MG63 (cell line): ENCODE measurements around the gene CORIN. TPM values are rescaled to one million over a fixed set of nuclear protein-coding genes. Genes with fewer than 3 reads are reported as not detected.
A peak's percentile ranks its signal among the peaks of the same experiment; 100 is the strongest.

Source experiments
- DNase-seq: peaks from one replicate; pipeline ENCODE4 v3.0.0-alpha.2; 2020
- H3K27me3 ChIP-seq: fragments of 250-450 bp; sonication (Bioruptor Pico); 2 replicates; pipeline ENCODE4 v1.5.1; 2020; ENCODE audit warnings: mild to moderate bottlenecking, moderate library complexity
- H3K36me3 ChIP-seq: fragments of 250-450 bp; sonication (Bioruptor Pico); 2 replicates; pipeline ENCODE4 v1.5.1; 2020; ENCODE audit warnings: mild to moderate bottlenecking, moderate library complexity
- H3K4me3 ChIP-seq: fragments of 250-450 bp; sonication (Bioruptor Pico); 2 replicates; pipeline ENCODE4 v1.5.1; 2020; ENCODE audit warnings: mild to moderate bottlenecking, moderate library complexity
- H3K9me3 ChIP-seq: fragments of 250-450 bp; sonication (Bioruptor Pico); 2 replicates; pipeline ENCODE4 v1.5.1; 2020; ENCODE audit warnings: mild to moderate bottlenecking, moderate library complexity
- total RNA-seq: library from RNA; depleted of rRNA; stranded (reverse); fragments of >200 nt; shearing (Covaris generic); gene quantifications from 2 replicates; pipeline ENCODE4 v1.2.3, GENCODE V29; 2014; ENCODE audit warnings: low replicate concordance

The CORIN gene
- total RNA-seq, 1 experiment from 2014 or later, result not detected

- no peak for DNase-seq
- Histone ChIP-seq H3K4me3 (no peak overlapping the region), H3K9me3 (no peaks in the 10 kb centered on the region), H3K36me3 (no peaks in the 10 kb centered on the region), H3K27me3 (no peaks in the 10 kb centered on the region)
Observed at GRCh38 chr4:47838445-47838844, 578 bp upstream of the CORIN start.

- H3K36me3 ChIP-seq, result no peaks in the 10 kb centered on the region
- no peaks in the 10 kb centered on the region for H3K27me3 ChIP-seq
- DNase-seq, result peak; percentile 6
- H3K9me3 ChIP-seq, result no peaks in the 10 kb centered on the region
- peak overlapping the region; percentile 46 for H3K4me3 ChIP-seq
Observed at GRCh38 chr4:47837094-47837907, 566 bp downstream of the CORIN start.

GRCh38 chr4:47836641-47837093, 1.2 kb downstream of the CORIN start:
- no peaks in the 10 kb centered on the region for H3K27me3 ChIP-seq
- DNase-seq, result peak; percentile 74
- H3K4me3 ChIP-seq, result peak overlapping the region; percentile 46
- no peaks in the 10 kb centered on the region for H3K36me3 ChIP-seq
- H3K9me3 ChIP-seq, result no peaks in the 10 kb centered on the region

GRCh38 chr4:47835494-47835893, 2.4 kb downstream of the CORIN start:
- Histone ChIP-seq H3K27me3 (no peaks in the 10 kb centered on the region), H3K4me3 (no peak overlapping the region), H3K9me3 (no peaks in the 10 kb centered on the region), H3K36me3 (no peaks in the 10 kb centered on the region)
- DNase-seq, result no peak

GRCh38 chr4:47831026-47831679, 6.7 kb downstream of the CORIN start:
- Histone ChIP-seq H3K27me3 (no peaks in the 10 kb centered on the region), H3K36me3 (no peaks in the 10 kb centered on the region), H3K9me3 (no peaks in the 10 kb centered on the region), H3K4me3 (no peak overlapping the region)
- DNase-seq, result no peak

GRCh38 chr4:47830265-47831025, 7.4 kb downstream of the CORIN start:
- no peak for DNase-seq
- no peak overlapping the region for H3K4me3 ChIP-seq
- H3K9me3 ChIP-seq, result no peaks in the 10 kb centered on the region
- H3K36me3 ChIP-seq, result no peaks in the 10 kb centered on the region
- H3K27me3 ChIP-seq, result no peaks in the 10 kb centered on the region

GRCh38 chr4:47829438-47829837, 8.4 kb downstream of the CORIN start:
- no peak for DNase-seq

GRCh38 chr4:47827343-47828047, 10.4 kb downstream of the CORIN start:
- H3K9me3 ChIP-seq, result no peaks in the 10 kb centered on the region
- no peak overlapping the region for H3K4me3 ChIP-seq
- H3K27me3 ChIP-seq, result no peaks in the 10 kb centered on the region
- DNase-seq, result no peak
- no peaks in the 10 kb centered on the region for H3K36me3 ChIP-seq

More at GRCh38 chr4:47829438-47829837, 8.4 kb downstream of the CORIN start:
- H3K9me3 ChIP-seq, result no peaks in the 10 kb centered on the region
- H3K36me3 ChIP-seq, result no peaks in the 10 kb centered on the region
- H3K27me3 ChIP-seq, result no peaks in the 10 kb centered on the region
- H3K4me3 ChIP-seq, result no peak overlapping the region

GRCh38 chr4:47824840-47825239, 13.0 kb downstream of the CORIN start:
- no peak for DNase-seq

GRCh38 chr4:47819178-47819577, 18.7 kb downstream of the CORIN start:
- Histone ChIP-seq H3K4me3 (no peak overlapping the region), H3K36me3 (no peaks in the 10 kb centered on the region)
- no peak for DNase-seq

More at GRCh38 chr4:47824840-47825239, 13.0 kb downstream of the CORIN start:
- H3K27me3 ChIP-seq, result no peaks in the 10 kb centered on the region
- H3K9me3 ChIP-seq, result no peaks in the 10 kb centered on the region
- no peaks in the 10 kb centered on the region for H3K36me3 ChIP-seq
- H3K4me3 ChIP-seq, result no peak overlapping the region

GRCh38 chr4:47817275-47817674, 20.6 kb downstream of the CORIN start:
- no peaks in the 10 kb centered on the region for H3K36me3 ChIP-seq
- no peak overlapping the region for H3K4me3 ChIP-seq
- H3K27me3 ChIP-seq, result no peaks in the 10 kb centered on the region
- no peak for DNase-seq
- no peaks in the 10 kb centered on the region for H3K9me3 ChIP-seq

More at GRCh38 chr4:47819178-47819577, 18.7 kb downstream of the CORIN start:
- Histone ChIP-seq H3K9me3 (no peaks in the 10 kb centered on the region), H3K27me3 (no peaks in the 10 kb centered on the region)

GRCh38 chr4:47816748-47817147, 21.1 kb downstream of the CORIN start:
- DNase-seq, result no peak

GRCh38 chr4:47814618-47815295, 23.1 kb downstream of the CORIN start:
- H3K9me3 ChIP-seq, result no peaks in the 10 kb centered on the region
- H3K27me3 ChIP-seq, result no peaks in the 10 kb centered on the region
- no peak overlapping the region for H3K4me3 ChIP-seq
- H3K36me3 ChIP-seq, result no peaks in the 10 kb centered on the region
- DNase-seq, result no peak

More at GRCh38 chr4:47816748-47817147, 21.1 kb downstream of the CORIN start:
- H3K4me3 ChIP-seq, result no peak overlapping the region
- H3K27me3 ChIP-seq, result no peaks in the 10 kb centered on the region
- H3K9me3 ChIP-seq, result no peaks in the 10 kb centered on the region
- no peaks in the 10 kb centered on the region for H3K36me3 ChIP-seq

GRCh38 chr4:47809654-47810203, 28.1 kb downstream of the CORIN start:
- no peaks in the 10 kb centered on the region for H3K36me3 ChIP-seq
- H3K4me3 ChIP-seq, result no peak overlapping the region
- no peaks in the 10 kb centered on the region for H3K27me3 ChIP-seq
- no peak for DNase-seq
- no peaks in the 10 kb centered on the region for H3K9me3 ChIP-seq

GRCh38 chr4:47804598-47804997, 33.3 kb downstream of the CORIN start:
- Histone ChIP-seq H3K36me3 (no peaks in the 10 kb centered on the region), H3K9me3 (no peaks in the 10 kb centered on the region), H3K27me3 (no peaks in the 10 kb centered on the region), H3K4me3 (no peak overlapping the region)
- no peak for DNase-seq
